Stomach smooth muscle (tissue), 2 donors: ENCODE data around the gene GPAT3.
A peak's percentile ranks its signal among the peaks of the same experiment; 100 is the strongest.
"Not testable (repeated sequence)": the region's sequence is repeated elsewhere in the genome, so short reads cannot be mapped to it uniquely, and the experiment has no call there.

ENCODE experiments used
- H3K27ac ChIP-seq: one replicate; pipeline ENCODE4 v1.7.0; 2013; ENCODE audit warnings: mild to moderate bottlenecking, low read length, inconsistent platforms
- H3K27me3 ChIP-seq, 2 donors: one replicate each; pipeline ENCODE4 v1.7.0; 2013; ENCODE audit warnings: low read length in 2 of 2; ENCODE audit not compliant: insufficient read depth in 2 of 2, control insufficient read depth in 1 of 2
- H3K36me3 ChIP-seq, 2 donors: one replicate each; pipeline ENCODE4 v1.7.0; 2013; ENCODE audit warnings: low read length in 2 of 2; ENCODE audit not compliant: control insufficient read depth in 2 of 2, insufficient read depth in 2 of 2
- H3K4me1 ChIP-seq: one replicate; pipeline ENCODE4 v1.7.0; 2013; ENCODE audit warnings: low read length; ENCODE audit not compliant: control insufficient read depth, insufficient read depth
- H3K4me3 ChIP-seq, 2 donors: one replicate each; pipeline ENCODE4 v1.7.0; 2013; ENCODE audit warnings: low read length in 2 of 2
- H3K9ac ChIP-seq, 2 donors: one replicate each; pipeline ENCODE4 v1.7.0; 2013; ENCODE audit warnings: low read length in 2 of 2, mild to moderate bottlenecking in 1 of 2
- H3K9me3 ChIP-seq, 2 donors: one replicate each; pipeline ENCODE4 v1.7.0; 2013; ENCODE audit warnings: low read length in 2 of 2; ENCODE audit not compliant: control insufficient read depth in 2 of 2
- donor health status: healthy.
- donor health status: Pancreatic carcinoma.

Gene GPAT3

GRCh38 chr4:83535520-83536361 lies at the start of gene GPAT3:
Gene GPAT3 (plus strand): TSS chr4:83536108. CDS start chr4:83536623, 515 bp downstream.
- H3K4me1 ChIP-seq: peaks cover 10% of the 10 kb centered on the region
- H3K27ac ChIP-seq: peak within 1 kb of the TSS; percentile 64
- no peaks in the 10 kb centered on the region for H3K9me3 ChIP-seq
- H3K36me3 ChIP-seq: no peaks in the 10 kb centered on the region
- no peaks in the 10 kb centered on the region for H3K27me3 ChIP-seq
- H3K4me3 ChIP-seq: peak within 1 kb of the TSS; percentile 91 to 93
- H3K9ac ChIP-seq: peak within 1 kb of the TSS; percentile 74 to 92

GRCh38 chr4:83486457-83487129 lies 49.3 kb upstream of the GPAT3 start:
- Histone ChIP-seq H3K27ac (no peak overlapping the region), H3K9me3 (no peaks in the 10 kb centered on the region), H3K9ac (no peak overlapping the region), H3K4me1 (peaks cover 6% of the 10 kb centered on the region), H3K36me3 (no peaks in the 10 kb centered on the region), H3K4me3 (no peak overlapping the region), H3K27me3 (no peaks in the 10 kb centered on the region)

GRCh38 chr4:83489711-83490326 lies 46.1 kb upstream of the GPAT3 start:
- Histone ChIP-seq H3K9me3 (no peaks in the 10 kb centered on the region), H3K27ac (no peak overlapping the region), H3K36me3 (no peaks in the 10 kb centered on the region), H3K9ac (no peak overlapping the region), H3K4me1 (peaks cover 6% of the 10 kb centered on the region), H3K4me3 (no peak overlapping the region), H3K27me3 (no peaks in the 10 kb centered on the region)

GRCh38 chr4:83490876-83491450 lies 44.9 kb upstream of the GPAT3 start:
- Histone ChIP-seq H3K4me1 (no peaks in the 10 kb centered on the region), H3K9me3 (no peaks in the 10 kb centered on the region), H3K9ac (no peak overlapping the region), H3K27me3 (no peaks in the 10 kb centered on the region), H3K4me3 (no peak overlapping the region), H3K36me3 (no peaks in the 10 kb centered on the region), H3K27ac (no peak overlapping the region)

- not testable (repeated sequence) for H3K4me1 ChIP-seq, H3K27me3 ChIP-seq, H3K4me3 ChIP-seq, H3K9me3 ChIP-seq, H3K36me3 ChIP-seq, H3K9ac ChIP-seq, H3K27ac ChIP-seq
Observed at GRCh38 chr4:83496085-83496917, 39.6 kb upstream of the GPAT3 start.

GRCh38 chr4:83498187-83498586 lies 37.7 kb upstream of the GPAT3 start:
- no peak overlapping the region for H3K27ac ChIP-seq
- H3K27me3 ChIP-seq: no peaks in the 10 kb centered on the region
- no peaks in the 10 kb centered on the region for H3K36me3 ChIP-seq
- H3K9me3 ChIP-seq: no peaks in the 10 kb centered on the region
- no peak overlapping the region for H3K9ac ChIP-seq
- H3K4me1 ChIP-seq: no peaks in the 10 kb centered on the region
- H3K4me3 ChIP-seq: no peak overlapping the region

GRCh38 chr4:83501671-83502070 lies 34.2 kb upstream of the GPAT3 start:
- not testable (repeated sequence) for H3K4me1 ChIP-seq, H3K9ac ChIP-seq, H3K36me3 ChIP-seq, H3K9me3 ChIP-seq, H3K27ac ChIP-seq, H3K4me3 ChIP-seq, H3K27me3 ChIP-seq

GRCh38 chr4:83503974-83504373 lies 31.9 kb upstream of the GPAT3 start:
- Histone ChIP-seq H3K36me3 (no peaks in the 10 kb centered on the region), H3K27ac (no peak overlapping the region), H3K4me1 (no peaks in the 10 kb centered on the region), H3K27me3 (no peaks in the 10 kb centered on the region), H3K4me3 (no peak overlapping the region), H3K9me3 (no peaks in the 10 kb centered on the region), H3K9ac (no peak overlapping the region)

- Histone ChIP-seq H3K9ac (no peak overlapping the region), H3K9me3 (no peaks in the 10 kb centered on the region), H3K36me3 (no peaks in the 10 kb centered on the region), H3K27me3 (no peaks in the 10 kb centered on the region), H3K4me3 (no peak overlapping the region), H3K4me1 (no peaks in the 10 kb centered on the region), H3K27ac (no peak overlapping the region)
Observed at GRCh38 chr4:83504503-83504902, 31.4 kb upstream of the GPAT3 start.

GRCh38 chr4:83504996-83505395 lies 30.9 kb upstream of the GPAT3 start:
- H3K27me3 ChIP-seq: no peaks in the 10 kb centered on the region
- H3K9ac ChIP-seq: no peak overlapping the region
- no peaks in the 10 kb centered on the region for H3K9me3 ChIP-seq
- no peak overlapping the region for H3K27ac ChIP-seq
- no peaks in the 10 kb centered on the region for H3K4me1 ChIP-seq
- H3K36me3 ChIP-seq: no peaks in the 10 kb centered on the region
- H3K4me3 ChIP-seq: no peak overlapping the region
